HepG2 (cell line): ENCODE measurements around the gene PKM. TPM values are rescaled to one million over a fixed set of nuclear protein-coding genes. Genes with fewer than 3 reads are reported as not detected.

Source experiments
- ATAC-seq: fragments of 200-7000 bp; cut with Tn5 transposase; 3 replicates; pipeline ENCODE4 v1.9.1; 2020; ENCODE audit warnings: mild to moderate bottlenecking, moderate library complexity
- BruUV-seq: library from RNA; stranded (reverse); fragments of 400-500 nt; replicated peaks from 2 replicates; lab custom pipeline; 2021; lab: Mats Ljungman, UMichigan
- CTCF ChIA-PET: fragments of 300-600 bp; formaldehyde crosslinking; extraction: SDS; loops from one replicate; lab custom pipeline; 2021; ENCODE audit warnings: low total read pairs, inconsistent platforms, low intra/inter-chr PET ratio; lab: Yijun Ruan, JAX
- POLR2A ChIA-PET: fragments of 350-600 bp; sonication (Branson Sonifier 250); formaldehyde crosslinking; loops from one replicate; lab custom pipeline; 2020; ENCODE audit warnings: antibody characterized with exemption, inconsistent platforms; lab: Yijun Ruan, JAX
- DNase-seq: peaks from one replicate; pipeline ENCODE4 v3.0.0-alpha.2; 2015; ENCODE audit warnings: low spot score
- FAIRE-seq: peaks from 3 replicates; lab custom pipeline; 2011; peaks lifted over from hg19 to GRCh38; lab: Jason Lieb, UNC
- H2AFZ ChIP-seq: one replicate; pipeline ENCODE4 v1.6.1; 2011; ENCODE audit warnings: low read length, inconsistent platforms
- H3K27ac ChIP-seq: fragments of 300-600 bp; 3 replicates; pipeline ENCODE4 v1.8.0; 2011; ENCODE audit warnings: mixed run types, mild to moderate bottlenecking, mixed read lengths, low read length, inconsistent platforms; ENCODE audit not compliant: insufficient read depth; ENCODE audit errors: extremely low read length
- H3K27me3 ChIP-seq, 2 experiments: fragments of 200-600 bp in 1 of 2; 2 replicates in 1 of 2; 3 replicates in 1 of 2; pipeline versions ENCODE4 v1.6.0 to v1.8.0; 2011; ENCODE audit warnings: low read length in 2 of 2, mild to moderate bottlenecking in 2 of 2, moderate library complexity in 2 of 2, inconsistent platforms in 1 of 2; ENCODE audit not compliant: insufficient read depth in 2 of 2, control insufficient read depth in 1 of 2
- H3K36me3 ChIP-seq, 2 experiments: fragments of 200-600 bp in 1 of 2; replicated peaks in 1 of 2; 2 replicates in 1 of 2; 3 replicates in 1 of 2; pipeline versions ENCODE4 v1.5.1 to v1.8.0; 2011; ENCODE audit warnings: low read length in 2 of 2, inconsistent platforms in 1 of 2; ENCODE audit not compliant: insufficient read depth in 2 of 2, control insufficient read depth in 1 of 2
- H3K4me1 ChIP-seq: 2 replicates; pipeline ENCODE4 v1.5.1; 2012; ENCODE audit warnings: low read length, inconsistent platforms; ENCODE audit not compliant: insufficient read depth
- H3K4me2 ChIP-seq: 2 replicates; pipeline ENCODE4 v1.6.0; 2011; ENCODE audit warnings: low read depth, low read length, inconsistent platforms
- H3K4me3 ChIP-seq, 3 experiments: fragments of 200-600 bp in 1 of 3; sonication (generic), shearing (Covaris generic) in 1 of 3; replicated peaks in 1 of 3; 2 replicates each; pipeline ENCODE4 v1.5.1; 2011 to 2016; ENCODE audit warnings: low read length in 3 of 3, inconsistent platforms in 2 of 3, low read depth in 2 of 3, mild to moderate bottlenecking in 2 of 3, control low read depth in 1 of 3, mixed read lengths in 1 of 3; ENCODE audit not compliant: insufficient read depth in 1 of 3
- H3K79me2 ChIP-seq: one replicate; pipeline ENCODE4 v1.6.1; 2011; ENCODE audit warnings: low read length, inconsistent platforms; ENCODE audit not compliant: insufficient read depth
- H3K9ac ChIP-seq: 2 replicates; pipeline ENCODE4 v1.6.0; 2011; ENCODE audit warnings: mild to moderate bottlenecking, low read depth, low read length, inconsistent platforms; ENCODE audit not compliant: insufficient read depth
- H3K9me3 ChIP-seq: 2 replicates; pipeline ENCODE4 v1.5.1; 2012; ENCODE audit warnings: mild to moderate bottlenecking, low read length
- H4K20me1 ChIP-seq: 2 replicates; pipeline ENCODE4 v1.6.0; 2011; ENCODE audit warnings: inconsistent platforms, mild to moderate bottlenecking, low read length, moderate library complexity; ENCODE audit not compliant: insufficient read depth
- ATF7-NPFF ChIP-seq: sonication (generic); formaldehyde crosslinking; IDR thresholded peaks from 2 replicates; pipeline ENCODE4 v1.8.1; 2023; ENCODE audit warnings: mild to moderate bottlenecking, low read depth, missing genetic modification reagents, moderate library complexity
- BCL3 ChIP-seq: sonication (generic); formaldehyde crosslinking; IDR thresholded peaks from 2 replicates; pipeline ENCODE4 v1.5.1; 2020; ENCODE audit warnings: mild to moderate bottlenecking, missing genetic modification reagents, moderate library complexity
- EZH2 ChIP-seq: conservative IDR thresholded peaks from 2 replicates; pipeline ENCODE4 v1.6.1; 2012; ENCODE audit warnings: mild to moderate bottlenecking, low read depth, low read length, moderate library complexity
- RARG ChIP-seq: sonication (generic); formaldehyde crosslinking; IDR thresholded peaks from 2 replicates; pipeline ENCODE4 v1.4.0; 2020; ENCODE audit warnings: low read depth, mild to moderate bottlenecking, missing genetic modification reagents
- TCF12 ChIP-seq, 2 experiments: fragments of 450-650 bp in 1 of 2; sonication (generic) in 1 of 2; formaldehyde crosslinking in 1 of 2; IDR thresholded peaks; 2 replicates each; pipeline versions ENCODE4 v1.6.1 to v1.8.0; 2017 to 2022; ENCODE audit warnings: antibody characterized with exemption in 1 of 2, mild to moderate bottlenecking in 1 of 2, missing genetic modification reagents in 1 of 2, moderate library complexity in 1 of 2
- TFDP2 ChIP-seq: sonication (generic); formaldehyde crosslinking; IDR thresholded peaks from 2 replicates; pipeline ENCODE4 v1.4.0; 2020; ENCODE audit warnings: missing genetic modification reagents
- WGBS: methylation state at CpG from one replicate; pipeline ENCODE4 v1.1.6; 2017; ENCODE audit warnings: low lambda C conversion rate; 5-methylcytosine and 5-hydroxymethylcytosine counted together
- in situ Hi-C: cut with HindIII; loops from 2 replicates; pipeline ENCODE4 v1.10.0; 2017; ENCODE audit warnings: low pct_unique_long_range_greater_than_20kb; ENCODE audit not compliant: extremely low pct_ligation_motif_present
- intact Hi-C: fragments of 100-400 bp; cut with micrococcal nuclease; formaldehyde crosslinking; loops from one replicate; pipeline ENCODE4 v1.10.0; 2022; ENCODE audit not compliant: unreplicated experiment
- polyA plus RNA-seq, 8 experiments: library from polyadenylated mRNA; depleted of rRNA in 3 of 8; stranded (reverse) in 7 of 8; unstranded in 1 of 8; fragments of >200 nt; fragmentation: Illumina TruSeq in 4 of 8; extraction: Trizol in 4 of 8; gene quantifications; 2 replicates each; pipeline versions ENCODE4 v1.2.1 to v1.2.3, GENCODE V29; 2011 to 2016; ENCODE audit warnings: low read depth in 4 of 8, missing spikeins in 1 of 8, mixed read lengths in 1 of 8; ENCODE audit not compliant: insufficient read depth in 1 of 8
- total RNA-seq, 5 experiments: library from RNA; depleted of rRNA; stranded (reverse); fragments of >200 nt; fragmentation: Illumina TruSeq; extraction: Trizol; gene quantifications; 2 replicates each; pipeline ENCODE4 v1.2.3, GENCODE V29; 2016; ENCODE audit warnings: low read depth in 1 of 5

PKM gene
- total and polyA plus RNA-seq, 2 of the 13 experiments (the other 11 are each of a cell fraction or from before 2014, with no cell fraction given), result 488 to 780 TPM

GRCh38 chr15:72197041-72197459 lies 33.9 kb downstream of the PKM start:
- no peak overlapping the region for H3K27ac ChIP-seq
- peak overlapping the region; percentile 55 for H3K4me2 ChIP-seq
- H3K9ac ChIP-seq, result no peak overlapping the region
- no peak for FAIRE-seq
- POLR2A ChIA-PET, result interaction anchor here (1.8 kb wide), 1 partner anchor 34 kb away, joined by 9 read pairs; the partner anchor contains the start of gene PKM
- in situ Hi-C loops, result no loop called here
- peak; percentile 35 for ATAC-seq
- intact Hi-C loops, result no loop called here
- H2AFZ ChIP-seq, result no peak overlapping the region
- H3K4me3 ChIP-seq, result peak overlapping the region; percentile 8 to 61 (median 11); a peak in 3 of 6 replicates
- no TSS peak for BruUV-seq
- no peaks in the 10 kb centered on the region for H3K79me2 ChIP-seq
- H4K20me1 ChIP-seq, result peaks cover 41% of the 10 kb centered on the region
- DNase-seq, result no peak
- H3K36me3 ChIP-seq, result peaks cover 16 to 35% of the 10 kb centered on the region in 2 experiments
- 19% methylated on average over 27 of the region's 35 CpGs for WGBS
- H3K27me3 ChIP-seq, result peaks cover 6 to 11% of the 10 kb centered on the region in 2 experiments; a peak in 3 of 5 replicates
- H3K9me3 ChIP-seq, result no peaks in the 10 kb centered on the region
- CTCF ChIA-PET, result no interaction called here
- peak; percentile 58; the same call in 1 of the 2 replicates for TF ChIP-seq EZH2
- 0 out of 2 replicates have a peak, but pooled peaks have one; percentile 30 for TF ChIP-seq ATF7-NPFF (CRISPR knock-in tag)
- TF ChIP-seq TCF12 (IDR thresholded peaks at IDR 0.05), result no peak
- TF ChIP-seq TCF12 (CRISPR knock-in tag; IDR thresholded peaks at IDR 0.05), result no peak
- TF ChIP-seq RARG (CRISPR knock-in tag), result no peak
- TF ChIP-seq BCL3 (CRISPR knock-in tag), result 0 out of 2 replicates have a peak, but pooled peaks have one; percentile 26
- no peak for TF ChIP-seq TFDP2 (CRISPR knock-in tag)
- peaks cover 30% of the 10 kb centered on the region for H3K4me1 ChIP-seq
